Activated naive CD4-positive, alpha-beta T cell treated with anti-CD3 and anti-CD28 coated beads, Interleukin-2, amount 10 ng/mL, durations not matched to agents 7 days and 5 days (primary cell): ENCODE results near the gene BAZ2B.

Experiments
- CTCF ChIA-PET: fragments of 350-600 bp; sonication (Branson Sonifier 250); formaldehyde crosslinking; loops from one replicate; lab custom pipeline; 2021; ENCODE audit warnings: antibody characterized with exemption; lab: Charles Lee
- DNase-seq: peaks from one replicate; pipeline ENCODE4 v3.0.0-alpha.2; 2020
- H3K27ac Mint-ChIP-seq: one replicate; pipeline ENCODE4 v1.8.0; 2021; ENCODE audit warnings: mild to moderate bottlenecking, moderate library complexity, mixed read lengths
- H3K27me3 Mint-ChIP-seq: one replicate; pipeline ENCODE4 v1.8.0; 2021; ENCODE audit warnings: mild to moderate bottlenecking, mixed read lengths
- H3K36me3 Mint-ChIP-seq: one replicate; pipeline ENCODE4 v1.8.0; 2021; ENCODE audit warnings: mixed read lengths
- H3K4me1 Mint-ChIP-seq: one replicate; pipeline ENCODE4 v1.8.0; 2021; ENCODE audit warnings: mixed read lengths
- H3K4me3 Mint-ChIP-seq: one replicate; pipeline ENCODE4 v1.8.0; 2021; ENCODE audit warnings: mild to moderate bottlenecking, moderate library complexity, mixed read lengths
- H3K9me3 Mint-ChIP-seq: one replicate; pipeline ENCODE4 v1.8.0; 2021; ENCODE audit warnings: mixed read lengths

The BAZ2B gene

GRCh38 chr2:159608723-159609308 is 7.5 kb downstream of the BAZ2B start:
- H3K9me3 Mint-ChIP-seq, result no peaks in the 10 kb centered on the region
- peaks cover 4% of the 10 kb centered on the region for H3K27me3 Mint-ChIP-seq
- CTCF ChIA-PET, result no interaction called here

DNA sequence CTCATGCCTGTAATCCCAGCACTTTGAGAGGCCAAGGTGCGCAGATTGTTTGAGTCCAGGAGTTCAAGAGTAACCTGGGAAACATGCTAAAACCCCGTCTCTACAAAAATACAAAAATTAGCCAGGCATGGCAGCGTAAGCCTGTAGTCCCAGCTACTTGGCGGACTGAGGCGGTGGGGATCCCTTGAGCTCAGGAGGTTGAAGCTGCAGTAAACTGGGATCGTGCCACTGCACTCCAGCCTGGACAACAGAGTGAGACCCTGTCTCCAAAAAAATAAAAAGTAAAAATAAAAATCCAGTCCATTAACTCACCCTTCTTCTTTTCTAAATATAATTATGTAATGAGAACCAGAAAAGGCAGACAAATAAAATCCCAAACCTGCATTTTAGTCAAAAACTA is 8.2 kb downstream of the BAZ2B start:
- no peaks in the 10 kb centered on the region for H3K9me3 Mint-ChIP-seq
- CTCF ChIA-PET, result no interaction called here
- H3K27ac Mint-ChIP-seq, result no peak overlapping the region
- no peaks in the 10 kb centered on the region for H3K4me1 Mint-ChIP-seq
- DNase-seq, result no peak
- H3K4me3 Mint-ChIP-seq, result no peak overlapping the region
- H3K36me3 Mint-ChIP-seq, result no peaks in the 10 kb centered on the region
- peaks cover 4% of the 10 kb centered on the region for H3K27me3 Mint-ChIP-seq

More at GRCh38 chr2:159608723-159609308, 7.5 kb downstream of the BAZ2B start:
- no peak for DNase-seq
- Mint-ChIP-seq H3K4me1 (no peaks in the 10 kb centered on the region), H3K27ac (no peak overlapping the region), H3K36me3 (no peaks in the 10 kb centered on the region), H3K4me3 (no peak overlapping the region)

DNA sequence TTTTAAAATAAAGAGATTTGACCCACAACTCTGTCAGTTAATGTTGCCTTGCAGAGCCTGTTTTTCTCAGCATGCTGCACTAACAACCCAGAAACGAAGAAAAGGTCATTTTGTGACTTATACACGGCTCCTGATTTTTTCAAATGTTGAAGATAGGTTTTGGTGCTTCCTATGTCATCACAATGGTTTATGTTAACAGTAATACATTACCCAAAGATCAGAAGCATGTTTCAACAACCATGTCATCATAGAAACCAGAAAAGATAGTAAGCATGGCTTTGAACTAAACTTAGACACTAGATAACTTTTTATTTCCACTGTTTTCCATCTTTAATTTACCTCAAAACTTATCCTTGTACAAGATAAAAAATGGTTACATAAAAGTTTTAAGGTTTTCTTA is 10.1 kb downstream of the BAZ2B start:
- peaks cover 4% of the 10 kb centered on the region for H3K27me3 Mint-ChIP-seq
- H3K4me3 Mint-ChIP-seq, result no peak overlapping the region
- DNase-seq, result no peak
- CTCF ChIA-PET, result no interaction called here
- H3K9me3 Mint-ChIP-seq, result no peaks in the 10 kb centered on the region
- no peak overlapping the region for H3K27ac Mint-ChIP-seq
- no peaks in the 10 kb centered on the region for H3K36me3 Mint-ChIP-seq
- H3K4me1 Mint-ChIP-seq, result no peaks in the 10 kb centered on the region

DNA sequence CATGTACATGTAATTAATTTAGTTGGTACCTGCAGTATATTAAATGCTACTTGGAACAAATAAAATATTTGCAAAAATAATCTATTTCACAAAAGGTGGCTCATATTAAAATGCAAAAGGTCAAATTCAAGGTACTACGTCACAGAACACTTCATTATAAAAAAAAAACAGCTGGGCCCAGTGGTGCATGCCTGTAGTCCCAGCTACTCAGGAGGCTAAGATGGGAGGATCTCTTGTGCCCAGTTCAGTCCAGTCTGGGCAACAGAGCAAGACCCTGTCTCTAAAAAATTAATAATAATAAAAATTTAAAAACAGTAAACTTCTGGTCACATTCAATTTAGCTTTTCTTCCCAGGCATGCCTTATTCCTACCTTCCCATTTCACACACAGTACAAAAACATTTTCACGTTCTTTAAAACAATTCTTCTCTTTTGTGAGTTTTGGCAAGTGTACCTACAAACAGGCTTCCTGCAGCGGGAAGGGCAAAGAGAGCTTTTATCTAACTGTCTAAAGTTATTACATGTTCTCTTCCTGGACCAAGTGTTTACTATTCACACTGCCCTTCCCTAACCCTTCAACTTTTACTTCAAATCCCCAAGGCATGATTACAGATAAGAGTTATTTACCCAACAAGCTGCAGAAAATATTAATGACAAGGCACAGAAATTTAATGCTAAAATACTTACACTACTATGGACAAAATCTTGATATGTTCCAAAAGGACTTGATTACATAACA is 10.7 kb downstream of the BAZ2B start:
- DNase-seq, result no peak
- CTCF ChIA-PET, result no interaction called here
- Mint-ChIP-seq H3K27me3 (peaks cover 4% of the 10 kb centered on the region), H3K9me3 (no peaks in the 10 kb centered on the region), H3K4me1 (no peaks in the 10 kb centered on the region), H3K4me3 (no peak overlapping the region), H3K27ac (no peak overlapping the region), H3K36me3 (no peaks in the 10 kb centered on the region)

DNA sequence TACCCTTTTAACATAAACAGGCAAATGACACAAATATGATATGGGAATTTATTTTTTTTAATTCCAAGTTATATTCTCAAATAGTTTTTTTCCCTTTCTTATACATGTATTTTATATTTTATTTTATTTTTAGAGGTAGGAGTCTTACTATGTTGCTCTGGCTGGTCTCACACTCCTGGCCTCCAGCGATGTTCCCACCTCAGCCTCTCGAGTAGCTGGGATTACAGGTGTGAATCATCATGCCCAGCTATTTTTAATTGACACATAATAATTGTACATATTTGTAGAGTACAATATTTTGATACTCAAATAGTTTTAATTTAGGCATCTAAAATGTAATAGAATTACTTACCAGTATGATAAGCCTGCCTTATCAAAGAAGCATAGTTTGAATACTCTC is 12.2 kb downstream of the BAZ2B start:
- H3K27ac Mint-ChIP-seq, result no peak overlapping the region
- no peak for DNase-seq
- no peaks in the 10 kb centered on the region for H3K4me1 Mint-ChIP-seq
- H3K9me3 Mint-ChIP-seq, result no peaks in the 10 kb centered on the region
- H3K27me3 Mint-ChIP-seq, result peaks cover 4% of the 10 kb centered on the region
- H3K4me3 Mint-ChIP-seq, result no peak overlapping the region
- CTCF ChIA-PET, result no interaction called here
- H3K36me3 Mint-ChIP-seq, result no peaks in the 10 kb centered on the region

- Mint-ChIP-seq H3K4me1 (no peaks in the 10 kb centered on the region), H3K27ac (no peak overlapping the region), H3K27me3 (peaks cover 4% of the 10 kb centered on the region), H3K4me3 (no peak overlapping the region), H3K9me3 (no peaks in the 10 kb centered on the region), H3K36me3 (no peaks in the 10 kb centered on the region)
- CTCF ChIA-PET, result no interaction called here
- no peak for DNase-seq
Observed at GRCh38 chr2:159600752-159601151, 15.6 kb downstream of the BAZ2B start.

DNA sequence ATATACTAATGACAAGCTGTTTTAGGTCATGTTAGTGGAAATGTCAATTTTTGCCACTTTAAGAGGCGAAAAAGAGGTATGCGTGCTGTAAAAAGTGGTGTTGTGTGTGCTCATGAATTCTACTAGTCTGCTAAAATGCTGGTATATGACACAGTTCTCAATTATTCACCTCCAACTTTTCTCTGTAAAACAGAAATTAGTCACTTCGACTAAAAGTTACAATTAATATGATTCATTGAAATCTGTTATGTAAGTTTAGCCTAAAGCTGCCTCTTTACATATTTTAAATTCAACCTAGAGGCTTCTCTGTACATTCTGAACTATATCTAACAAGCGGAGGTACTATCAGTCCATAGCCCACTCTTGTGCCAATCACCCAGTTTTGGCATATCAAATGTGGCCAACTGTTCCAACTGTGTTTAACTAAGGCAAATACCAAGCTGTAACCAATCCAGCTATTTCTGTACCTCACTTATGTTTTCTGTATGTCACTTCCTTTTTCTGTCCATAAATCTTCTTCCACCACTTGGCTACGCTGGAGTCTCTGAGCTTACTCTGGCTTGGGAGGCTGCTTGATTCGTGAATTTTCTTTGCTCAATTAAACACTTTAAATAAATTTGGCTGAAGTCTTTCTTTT is 20.8 kb downstream of the BAZ2B start:
- Mint-ChIP-seq H3K36me3 (no peaks in the 10 kb centered on the region), H3K4me3 (no peak overlapping the region), H3K4me1 (no peaks in the 10 kb centered on the region), H3K9me3 (no peaks in the 10 kb centered on the region), H3K27ac (no peak overlapping the region), H3K27me3 (no peaks in the 10 kb centered on the region)
- CTCF ChIA-PET, result no interaction called here
- no peak for DNase-seq

DNA sequence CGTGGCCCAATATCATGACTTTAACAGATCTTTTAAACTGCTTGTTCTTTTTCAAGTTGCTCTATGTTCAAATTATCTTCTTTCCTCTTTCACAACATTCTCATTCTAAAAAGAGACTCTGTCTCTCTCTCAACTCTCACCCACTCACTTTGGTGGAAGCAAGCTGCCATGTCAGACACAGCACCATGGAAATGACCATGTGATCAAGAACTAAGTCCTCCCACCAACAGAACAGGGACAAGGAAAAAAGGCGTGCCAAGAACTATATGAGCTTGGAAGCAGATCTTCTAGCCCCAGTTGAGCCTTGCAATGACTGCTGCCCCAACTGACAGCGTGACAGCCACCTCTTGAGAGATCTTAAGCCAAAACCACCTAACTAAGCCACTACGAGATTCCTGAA is 23.9 kb downstream of the BAZ2B start:
- no peak for DNase-seq
- no peak overlapping the region for H3K4me3 Mint-ChIP-seq
- CTCF ChIA-PET, result no interaction called here

GRCh38 chr2:159591221-159591620 is 25.1 kb downstream of the BAZ2B start:
- Mint-ChIP-seq H3K9me3 (no peaks in the 10 kb centered on the region), H3K27ac (no peak overlapping the region), H3K4me1 (no peaks in the 10 kb centered on the region), H3K27me3 (no peaks in the 10 kb centered on the region), H3K4me3 (no peak overlapping the region), H3K36me3 (no peaks in the 10 kb centered on the region)
- no peak for DNase-seq
- CTCF ChIA-PET, result no interaction called here

More for the DNA sequence above, 23.9 kb downstream of the BAZ2B start:
- no peaks in the 10 kb centered on the region for H3K27me3 Mint-ChIP-seq
- H3K4me1 Mint-ChIP-seq, result no peaks in the 10 kb centered on the region
- no peak overlapping the region for H3K27ac Mint-ChIP-seq
- no peaks in the 10 kb centered on the region for H3K36me3 Mint-ChIP-seq
- H3K9me3 Mint-ChIP-seq, result no peaks in the 10 kb centered on the region

DNA sequence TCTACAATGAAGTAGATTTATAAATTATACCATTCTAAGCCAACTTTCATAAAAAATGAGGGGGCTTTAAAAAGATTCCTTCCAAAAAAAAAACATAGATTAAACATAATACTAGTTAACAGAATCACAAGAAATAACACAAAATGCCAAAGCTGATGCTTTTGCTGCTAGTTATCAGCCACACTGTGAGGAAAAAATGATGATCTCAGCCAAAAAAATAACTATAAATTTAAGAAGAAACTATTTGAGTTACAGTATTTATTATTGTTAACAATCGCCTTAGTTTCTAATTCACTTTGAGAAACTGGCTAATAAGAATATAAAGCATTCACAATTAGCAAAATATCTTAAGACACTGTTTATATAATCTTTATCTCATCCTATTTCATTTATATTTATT is 27.1 kb downstream of the BAZ2B start:
- Mint-ChIP-seq H3K4me3 (no peak overlapping the region), H3K9me3 (no peaks in the 10 kb centered on the region), H3K4me1 (no peaks in the 10 kb centered on the region), H3K27ac (no peak overlapping the region), H3K27me3 (no peaks in the 10 kb centered on the region), H3K36me3 (no peaks in the 10 kb centered on the region)
- no peak for DNase-seq
- CTCF ChIA-PET, result no interaction called here

- Mint-ChIP-seq H3K36me3 (no peaks in the 10 kb centered on the region), H3K27ac (no peak overlapping the region), H3K4me1 (no peaks in the 10 kb centered on the region), H3K9me3 (no peaks in the 10 kb centered on the region), H3K4me3 (no peak overlapping the region), H3K27me3 (no peaks in the 10 kb centered on the region)
- no peak for DNase-seq
- CTCF ChIA-PET, result no interaction called here
Observed at GRCh38 chr2:159586034-159586433, 30.3 kb downstream of the BAZ2B start.

- Mint-ChIP-seq H3K4me1 (no peaks in the 10 kb centered on the region), H3K4me3 (no peak overlapping the region), H3K36me3 (no peaks in the 10 kb centered on the region), H3K27me3 (no peaks in the 10 kb centered on the region), H3K9me3 (no peaks in the 10 kb centered on the region), H3K27ac (no peak overlapping the region)
- CTCF ChIA-PET, result no interaction called here
- DNase-seq, result no peak
Observed at GRCh38 chr2:159585622-159586021, 30.7 kb downstream of the BAZ2B start.

GRCh38 chr2:159584796-159585195 is 31.6 kb downstream of the BAZ2B start:
- Mint-ChIP-seq H3K4me1 (no peaks in the 10 kb centered on the region), H3K27ac (no peak overlapping the region), H3K4me3 (no peak overlapping the region), H3K27me3 (no peaks in the 10 kb centered on the region), H3K9me3 (peaks cover 3% of the 10 kb centered on the region), H3K36me3 (no peaks in the 10 kb centered on the region)
- no peak for DNase-seq
- CTCF ChIA-PET, result no interaction called here

DNA sequence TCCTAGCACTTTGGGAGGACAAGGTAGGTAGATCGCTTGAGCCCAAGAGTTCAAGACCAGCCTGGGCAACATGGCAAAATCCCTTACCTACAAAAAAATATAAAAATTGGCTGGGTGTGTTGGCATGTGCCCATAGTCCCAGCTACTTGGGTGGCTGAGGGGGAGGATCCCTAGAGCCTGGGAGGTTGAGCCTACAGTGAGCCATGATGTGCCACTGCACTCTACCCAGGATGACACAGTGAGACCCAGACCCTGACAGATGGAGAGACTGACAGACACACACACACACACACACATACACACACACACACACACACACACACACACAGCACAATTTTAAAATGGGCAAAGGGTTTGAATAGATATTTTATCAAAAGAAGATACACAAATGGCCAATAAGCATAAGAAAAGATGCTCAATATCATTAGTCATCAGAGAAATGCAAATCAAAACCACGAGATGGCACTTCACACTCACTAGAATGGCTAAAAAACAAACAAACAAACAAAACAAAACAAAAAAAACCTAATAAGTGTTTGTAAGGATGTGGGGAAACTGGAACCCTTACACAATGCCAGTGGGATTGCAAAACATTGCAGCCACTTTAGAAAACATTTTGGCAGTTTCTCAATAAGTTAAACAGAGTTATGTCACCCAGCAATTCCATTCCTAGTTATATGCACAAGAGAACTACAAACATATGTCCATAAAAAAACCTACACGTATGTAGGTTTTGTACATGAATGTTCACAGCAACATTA is 42.3 kb downstream of the BAZ2B start:
- no peaks in the 10 kb centered on the region for H3K4me1 Mint-ChIP-seq
- H3K27ac Mint-ChIP-seq, result no peak overlapping the region
- DNase-seq, result no peak
- H3K27me3 Mint-ChIP-seq, result no peaks in the 10 kb centered on the region
- no peaks in the 10 kb centered on the region for H3K36me3 Mint-ChIP-seq
- CTCF ChIA-PET, result no interaction called here
- no peaks in the 10 kb centered on the region for H3K9me3 Mint-ChIP-seq
- no peak overlapping the region for H3K4me3 Mint-ChIP-seq
